H1 (cell line): ENCODE results near the gene KCNT1. TPM values are rescaled to one million over a fixed set of nuclear protein-coding genes. Genes with fewer than 3 reads are reported as not detected.

ENCODE experiments used
- NANOG ChIP-seq: IDR thresholded peaks from 2 replicates; pipeline ENCODE4 v1.6.1; 2011; ENCODE audit warnings: low read length, low read depth, mild to moderate bottlenecking, inconsistent platforms; ENCODE audit not compliant: insufficient read depth, poor library complexity, severe bottlenecking
- RXRA ChIP-seq: IDR thresholded peaks from 2 replicates; pipeline ENCODE4 v1.6.1; 2011; ENCODE audit warnings: low read depth, mild to moderate bottlenecking, low read length, moderate library complexity; ENCODE audit not compliant: insufficient read depth
- polyA plus RNA-seq, 7 experiments: library from polyadenylated mRNA; depleted of rRNA in 3 of 7; stranded (reverse) in 5 of 7; unstranded in 2 of 7; fragments of >200 nt in 5 of 7; fragments of 200-250 nt in 2 of 7; gene quantifications; 1 replicate in 5 of 7; 2 replicates in 1 of 7; 4 replicates in 1 of 7; pipeline versions ENCODE4 v1.2.1 to v1.2.3, GENCODE V29; 2011 to 2013; ENCODE audit warnings: missing spikeins in 2 of 7, mixed read lengths in 2 of 7
- total RNA-seq: library from RNA; stranded (reverse); fragmentation: NEBNext Ultra II Directional; extraction: Animal tissue kit (Norgen Biotek cat#: 25700); gene quantifications from 2 replicates; pipeline ENCODE4 v1.2.1, GENCODE V29; 2021

Gene KCNT1
- total and polyA plus RNA-seq, 2 of the 8 experiments (the other 6 are each of a cell fraction or from before 2014, with no cell fraction given) = 0.13 to 0.20 TPM

GRCh38 chr9:135715056-135715595 lies 13.1 kb downstream of the KCNT1 start (continued):
- TF ChIP-seq RXRA (no peak), NANOG (no peak)
- TF ChIP-seq, all 59 proteins: peak for 0
